Lower leg skin (tissue), 3 donors: ENCODE results near the gene CHST9.

ENCODE experiments used
- CTCF ChIP-seq, 3 donors: fragments of 450-650 bp; IDR thresholded peaks; one replicate each; pipeline ENCODE4 v1.5.1; 2016; ENCODE audit warnings: antibody characterized with exemption in 3 of 3, mild to moderate bottlenecking in 3 of 3, moderate library complexity in 2 of 3
- POLR2A ChIP-seq, 2 donors: fragments of 450-650 bp; IDR thresholded peaks; one replicate each; pipeline ENCODE4 v1.6.1; 2016 to 2017; ENCODE audit warnings: antibody characterized with exemption in 2 of 2, mild to moderate bottlenecking in 1 of 2, moderate library complexity in 1 of 2

GRCh38 chr18:27130065-27130630 lies 55.0 kb downstream of the CHST9 start:
- TF ChIP-seq CTCF (IDR thresholded peaks at IDR 0.05) (no peak), POLR2A (IDR thresholded peaks at IDR 0.05) (no peak)
